Astrocyte (in vitro differentiated cells and primary cell): ENCODE data around the gene ANKRD60. TPM values are rescaled to one million over a fixed set of nuclear protein-coding genes. Genes with fewer than 3 reads are reported as not detected.

Source experiments
- DNase-seq: peaks from one replicate; pipeline ENCODE4 v3.0.0-alpha.2; 2010; ENCODE audit warnings: low read depth
- FAIRE-seq: peaks from 2 replicates; lab custom pipeline; 2011; peaks lifted over from hg19 to GRCh38; lab: Jason Lieb, UNC
- H2AFZ ChIP-seq: 2 replicates; pipeline ENCODE4 v1.6.0; 2012; ENCODE audit warnings: low read depth, low read length, inconsistent platforms
- H3K27ac ChIP-seq: 2 replicates; pipeline ENCODE4 v1.5.1; 2011; ENCODE audit warnings: low read depth, low read length, inconsistent platforms
- H3K27me3 ChIP-seq: 2 replicates; pipeline ENCODE4 v1.6.0; 2011; ENCODE audit warnings: low read length, inconsistent platforms; ENCODE audit not compliant: insufficient read depth
- H3K36me3 ChIP-seq: 2 replicates; pipeline ENCODE4 v1.5.1; 2011; ENCODE audit warnings: low read length, inconsistent platforms; ENCODE audit not compliant: insufficient read depth
- H3K4me1 ChIP-seq: 2 replicates; pipeline ENCODE4 v1.5.1; 2011; ENCODE audit warnings: low read length, inconsistent platforms; ENCODE audit not compliant: insufficient read depth
- H3K4me2 ChIP-seq: 2 replicates; pipeline ENCODE4 v1.6.0; 2012; ENCODE audit warnings: low read length, inconsistent platforms
- H3K4me3 ChIP-seq: 2 replicates; pipeline ENCODE4 v1.5.1; 2011; ENCODE audit warnings: low read depth, mild to moderate bottlenecking, low read length, inconsistent platforms; ENCODE audit not compliant: insufficient read depth
- H3K79me2 ChIP-seq: 2 replicates; pipeline ENCODE4 v1.6.0; 2012; ENCODE audit warnings: mild to moderate bottlenecking, low read length, inconsistent platforms; ENCODE audit not compliant: insufficient read depth
- H3K9ac ChIP-seq: 2 replicates; pipeline ENCODE4 v1.6.0; 2012; ENCODE audit warnings: mild to moderate bottlenecking, low read length, inconsistent platforms
- H3K9me3 ChIP-seq: 2 replicates; pipeline ENCODE4 v1.5.1; 2012; ENCODE audit warnings: low read depth, mild to moderate bottlenecking, low read length, inconsistent platforms; ENCODE audit not compliant: insufficient read depth
- H4K20me1 ChIP-seq: 2 replicates; pipeline ENCODE4 v1.6.0; 2012; ENCODE audit warnings: low read length, inconsistent platforms; ENCODE audit not compliant: insufficient read depth
- H3K27ac Mint-ChIP-seq: one replicate; pipeline ENCODE4 v1.8.0; 2021; ENCODE audit warnings: mild to moderate bottlenecking, mixed read lengths; ENCODE audit not compliant: unreplicated experiment
- H3K27me3 Mint-ChIP-seq: one replicate; pipeline ENCODE4 v1.8.0; 2021; ENCODE audit warnings: low read depth, mixed read lengths; ENCODE audit not compliant: unreplicated experiment
- H3K36me3 Mint-ChIP-seq: one replicate; pipeline ENCODE4 v1.8.0; 2021; ENCODE audit warnings: low read depth, mixed read lengths; ENCODE audit not compliant: unreplicated experiment
- H3K4me1 Mint-ChIP-seq: one replicate; pipeline ENCODE4 v1.8.0; 2021; ENCODE audit warnings: low read depth, mixed read lengths; ENCODE audit not compliant: unreplicated experiment
- H3K4me3 Mint-ChIP-seq: one replicate; pipeline ENCODE4 v1.8.0; 2021; ENCODE audit warnings: mild to moderate bottlenecking, moderate library complexity, mixed read lengths; ENCODE audit not compliant: unreplicated experiment
- H3K9me3 Mint-ChIP-seq: one replicate; pipeline ENCODE4 v1.8.0; 2021; ENCODE audit warnings: mild to moderate bottlenecking, mixed read lengths; ENCODE audit not compliant: unreplicated experiment
- CTCF ChIP-seq: IDR thresholded peaks from 2 replicates; pipeline ENCODE4 v1.5.1; 2011; ENCODE audit warnings: low read depth, mild to moderate bottlenecking, inconsistent platforms, low read length, moderate library complexity; ENCODE audit not compliant: insufficient read depth
- EZH2 ChIP-seq: IDR thresholded peaks from 2 replicates; pipeline ENCODE4 v1.6.1; 2012; ENCODE audit warnings: mild to moderate bottlenecking, low read length, inconsistent platforms; ENCODE audit not compliant: insufficient read depth
- total RNA-seq: library from RNA; stranded (reverse); gene quantifications from 2 replicates; pipeline ENCODE4 v1.2.1, GENCODE V29; 2021

Gene ANKRD60
- total RNA-seq, 1 donor from 2014 or later, result not detected

DNA sequence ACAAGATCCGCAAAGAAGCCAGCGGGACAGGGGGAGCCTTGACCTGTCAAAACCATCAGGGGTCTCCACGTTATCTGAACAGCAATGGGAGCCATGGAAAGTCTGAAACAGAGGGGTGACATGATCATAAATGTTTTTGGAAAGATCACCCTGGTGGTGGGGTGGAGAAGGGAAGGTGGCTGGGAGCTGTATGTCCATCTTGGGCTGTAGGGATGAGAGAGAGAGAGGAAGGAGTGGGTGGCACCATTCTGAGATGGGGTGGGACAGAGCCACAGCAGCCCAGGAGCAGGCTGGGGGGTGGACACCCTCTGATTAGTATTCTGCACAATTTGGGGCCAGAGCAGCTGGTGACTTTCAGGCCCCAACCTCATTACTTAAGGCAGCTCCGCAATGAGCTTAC, 30.1 kb downstream of the ANKRD60 start:
- Mint-ChIP-seq H3K9me3 (no peaks in the 10 kb centered on the region), H3K4me3 (no peak overlapping the region), H3K36me3 (no peaks in the 10 kb centered on the region), H3K4me1 (no peaks in the 10 kb centered on the region), H3K27ac (no peak overlapping the region), H3K27me3 (peaks cover 24% of the 10 kb centered on the region)
- Histone ChIP-seq H3K9me3 (no peaks in the 10 kb centered on the region), H3K27ac (no peak overlapping the region), H3K4me3 (no peak overlapping the region), H4K20me1 (no peaks in the 10 kb centered on the region), H3K79me2 (no peaks in the 10 kb centered on the region), H3K27me3 (no peaks in the 10 kb centered on the region), H3K4me1 (no peaks in the 10 kb centered on the region), H3K4me2 (no peak overlapping the region), H2AFZ (no peak overlapping the region), H3K9ac (no peak overlapping the region), H3K36me3 (no peaks in the 10 kb centered on the region)
- no peak for FAIRE-seq
- DNase-seq, result no peak
- TF ChIP-seq CTCF, result no peak

GRCh38 chr20:58197185-58197469, 31.3 kb downstream of the ANKRD60 start:
- DNase-seq (no peak), FAIRE-seq (no peak)
- no peak overlapping the region for H3K4me2 ChIP-seq
- H3K9ac ChIP-seq, result no peak overlapping the region
- H4K20me1 ChIP-seq, result no peaks in the 10 kb centered on the region
- H3K36me3 ChIP-seq, result no peaks in the 10 kb centered on the region
- H3K27me3 ChIP-seq, result peaks cover 1% of the 10 kb centered on the region
- Mint-ChIP-seq H3K27me3 (peaks cover 30% of the 10 kb centered on the region), H3K36me3 (no peaks in the 10 kb centered on the region), H3K4me3 (no peak overlapping the region), H3K4me1 (no peaks in the 10 kb centered on the region), H3K9me3 (peaks cover under 1% of the 10 kb centered on the region), H3K27ac (no peak overlapping the region)
- H3K4me1 ChIP-seq, result no peaks in the 10 kb centered on the region
- no peaks in the 10 kb centered on the region for H3K9me3 ChIP-seq
- H2AFZ ChIP-seq, result no peak overlapping the region
- TF ChIP-seq EZH2, result no peak
- no peak for TF ChIP-seq CTCF
- H3K4me3 ChIP-seq, result no peak overlapping the region
- H3K79me2 ChIP-seq, result no peaks in the 10 kb centered on the region
- H3K27ac ChIP-seq, result no peak overlapping the region

GRCh38 chr20:58196402-58197184, 31.9 kb downstream of the ANKRD60 start:
- no peak overlapping the region for H3K4me3 Mint-ChIP-seq
- no peaks in the 10 kb centered on the region for H3K36me3 Mint-ChIP-seq
- no peak overlapping the region for H3K4me3 ChIP-seq
- TF ChIP-seq CTCF (no peak), EZH2 (no peak)
- H3K79me2 ChIP-seq, result no peaks in the 10 kb centered on the region
- H3K36me3 ChIP-seq, result no peaks in the 10 kb centered on the region
- no peaks in the 10 kb centered on the region for H4K20me1 ChIP-seq
- H3K27ac ChIP-seq, result no peak overlapping the region
- H3K27ac Mint-ChIP-seq, result no peak overlapping the region
- H3K4me1 ChIP-seq, result no peaks in the 10 kb centered on the region
- H3K27me3 ChIP-seq, result peaks cover 5% of the 10 kb centered on the region
- no peak overlapping the region for H3K9ac ChIP-seq
- H3K27me3 Mint-ChIP-seq, result peaks cover 35% of the 10 kb centered on the region
- peaks cover 2% of the 10 kb centered on the region for H3K9me3 Mint-ChIP-seq
- no peak overlapping the region for H2AFZ ChIP-seq
- no peak for FAIRE-seq
- no peaks in the 10 kb centered on the region for H3K9me3 ChIP-seq
- H3K4me2 ChIP-seq, result no peak overlapping the region
- no peaks in the 10 kb centered on the region for H3K4me1 Mint-ChIP-seq
- DNase-seq, result no peak
